Stomach (tissue), 9 donors: ENCODE results near the gene RAD21L1. TPM values are rescaled to one million over a fixed set of nuclear protein-coding genes. Genes with fewer than 3 reads are reported as not detected.

ENCODE experiments used
- DNase-seq, 2 donors: peaks; one replicate each; pipeline versions ENCODE4 v3.0.0 to v3.0.0-alpha.2; 2013 to 2019
- H3K27ac ChIP-seq, 5 donors: fragments of 200-600 bp in 4 of 5; sonication (generic) in 4 of 5; one replicate each; pipeline ENCODE4 v1.5.1; 2013 to 2019; ENCODE audit warnings: mild to moderate bottlenecking in 1 of 5, moderate library complexity in 1 of 5
- H3K27me3 ChIP-seq, 3 donors: fragments of 200-600 bp; sonication (generic); one replicate each; pipeline ENCODE4 v1.5.1; 2017 to 2019; ENCODE audit warnings: mixed run types in 1 of 3
- H3K36me3 ChIP-seq, 4 donors: fragments of 200-600 bp; sonication (generic); 1 replicate in 3 of 4; 2 replicates in 1 of 4; pipeline ENCODE4 v1.5.1; 2016 to 2019
- H3K4me1 ChIP-seq, 4 donors: fragments of 200-600 bp; sonication (generic); one replicate each; pipeline ENCODE4 v1.5.1; 2016 to 2019
- H3K4me3 ChIP-seq, 4 donors: fragments of 200-600 bp; sonication (generic) in 3 of 4; one replicate each; pipeline ENCODE4 v1.5.1; 2016 to 2019; ENCODE audit warnings: mild to moderate bottlenecking in 1 of 4
- H3K9me3 ChIP-seq, 4 donors: fragments of 200-600 bp; sonication (generic); one replicate each; pipeline ENCODE4 v1.5.1; 2016 to 2019
- CTCF ChIP-seq, 7 experiments: fragments of 450-650 bp in 4 of 7; fragments of 200-600 bp in 3 of 7; sonication (generic) in 3 of 7; IDR thresholded peaks; one replicate each; pipeline ENCODE4 v1.5.1; 2016 to 2019; ENCODE audit warnings: antibody characterized with exemption in 7 of 7, control low read depth in 2 of 7, mild to moderate bottlenecking in 1 of 7
- EP300 ChIP-seq: sonication (generic); formaldehyde crosslinking; IDR thresholded peaks from one replicate; pipeline ENCODE4 v1.6.1; 2017; ENCODE audit warnings: antibody characterized with exemption
- POLR2A ChIP-seq, 4 donors: fragments of 450-650 bp; IDR thresholded peaks; one replicate each; pipeline ENCODE4 v1.6.1; 2016; ENCODE audit warnings: antibody characterized with exemption in 4 of 4, control low read depth in 2 of 4, mild to moderate bottlenecking in 1 of 4, moderate library complexity in 1 of 4
- POLR2AphosphoS5 ChIP-seq, 3 donors: sonication (generic); formaldehyde crosslinking; IDR thresholded peaks; one replicate each; pipeline ENCODE4 v1.6.1; 2016; ENCODE audit warnings: antibody characterized with exemption in 3 of 3
- WGBS, 5 donors: extraction: QIAGEN DNeasy Blood & Tissue Kit in 3 of 5; methylation state at CpG; one replicate each; pipeline versions ENCODE4 v1.1.5 to v1.1.7; 2013 to 2018; 5-methylcytosine and 5-hydroxymethylcytosine counted together
- intact Hi-C: fragments of 100-400 bp; cut with DNase I; formaldehyde crosslinking; loops from one replicate; pipeline ENCODE4 v1.15.1; 2023; ENCODE audit warnings: low total_unique reads
- polyA plus RNA-seq, 3 donors: library from polyadenylated mRNA; stranded (reverse); fragments of 200-250 nt; gene quantifications; one replicate each; pipeline ENCODE4 v1.2.3, GENCODE V29; 2013
- total RNA-seq, 5 donors: library from RNA; depleted of rRNA; stranded (reverse); fragments of >200 nt; gene quantifications; one replicate each; pipeline versions ENCODE4 v1.1.0 to v1.2.3, GENCODE V29; 2014 to 2016
- donor health status: healthy with polysubstance abuse.
- donor health status: Bipolar disorder and iron deficiency.
- donor health status: healthy.

The RAD21L1 gene
- total and polyA plus RNA-seq, 8 donors: not detected

GRCh38 chr20:1269850-1270249 lies 44.0 kb downstream of the RAD21L1 start:
- peaks cover 0 to 10% (median 0%) of the 10 kb centered on the region in 3 donors for H3K27me3 ChIP-seq
- H3K4me1 ChIP-seq: peaks cover 16 to 40% (median 33%) of the 10 kb centered on the region in 4 donors
- no peak overlapping the region for H3K27ac ChIP-seq
- intact Hi-C loops: no loop called here
- 91 to 99% (median 97%) methylated on average over 3 of the region's 3 CpGs for WGBS, 5 donors
- no peaks in the 10 kb centered on the region for H3K9me3 ChIP-seq
- H3K36me3 ChIP-seq: peaks cover 0 to 7% (median 0%) of the 10 kb centered on the region in 4 donors
- TF ChIP-seq EP300: no peak
- no peak for TF ChIP-seq POLR2A (IDR thresholded peaks at IDR 0.05)
- no peak for TF ChIP-seq CTCF (IDR thresholded peaks at IDR 0.05)
- no peak for TF ChIP-seq POLR2AphosphoS5 (IDR thresholded peaks at IDR 0.05)
- H3K4me3 ChIP-seq: no peak overlapping the region
- no peak for DNase-seq

GRCh38 chr20:1272368-1273100 lies 46.7 kb downstream of the RAD21L1 start:
- H3K9me3 ChIP-seq: no peaks in the 10 kb centered on the region
- H3K4me1 ChIP-seq: peaks cover 0 to 17% (median 11%) of the 10 kb centered on the region in 4 donors
- no peak overlapping the region for H3K4me3 ChIP-seq
- no peaks in the 10 kb centered on the region for H3K27me3 ChIP-seq
- DNase-seq: peak in 1 of 2 donors; percentile 58
- intact Hi-C loops: no loop called here
- 25 to 47% (median 41%) methylated on average over 5 to 6 of the region's 6 CpGs for WGBS, 5 donors
- peak overlapping the region in 2 of 5 donors; percentile 19 to 36 for H3K27ac ChIP-seq
- TF ChIP-seq CTCF (IDR thresholded peaks at IDR 0.05) (no peak), POLR2AphosphoS5 (IDR thresholded peaks at IDR 0.05) (no peak), POLR2A (IDR thresholded peaks at IDR 0.05) (no peak)
- H3K36me3 ChIP-seq: peaks cover 0 to 7% (median 0%) of the 10 kb centered on the region in 4 donors

- peaks cover 0 to 7% (median 0%) of the 10 kb centered on the region in 4 donors for H3K36me3 ChIP-seq
- H3K27me3 ChIP-seq: no peaks in the 10 kb centered on the region
- H3K9me3 ChIP-seq: no peaks in the 10 kb centered on the region
- no peak for DNase-seq
- intact Hi-C loops: no loop called here
- peaks cover 0 to 10% (median 8%) of the 10 kb centered on the region in 4 donors for H3K4me1 ChIP-seq
- 77 to 82% (median 81%) methylated on average over 2 of the region's 2 CpGs for WGBS, 5 donors
- no peak overlapping the region for H3K4me3 ChIP-seq
- TF ChIP-seq POLR2AphosphoS5 (IDR thresholded peaks at IDR 0.05): no peak
- no peak for TF ChIP-seq CTCF (IDR thresholded peaks at IDR 0.05)
- no peak for TF ChIP-seq EP300
- TF ChIP-seq POLR2A (IDR thresholded peaks at IDR 0.05): no peak
- no peak overlapping the region for H3K27ac ChIP-seq
Measured at GRCh38 chr20:1273366-1273765, 47.5 kb downstream of the RAD21L1 start.

GRCh38 chr20:1274485-1275311 lies 48.9 kb downstream of the RAD21L1 start:
- H3K27ac ChIP-seq: no peak overlapping the region
- WGBS, 5 donors: 83 to 91% (median 85%) methylated on average over 12 to 14 of the region's 14 CpGs

More at GRCh38 chr20:1274485-1275311, 48.9 kb downstream of the RAD21L1 start:
- no peak overlapping the region for H3K4me3 ChIP-seq
- TF ChIP-seq CTCF (IDR thresholded peaks at IDR 0.05) (no peak), POLR2AphosphoS5 (IDR thresholded peaks at IDR 0.05) (no peak), POLR2A (IDR thresholded peaks at IDR 0.05) (no peak), EP300 (no peak)
- H3K4me1 ChIP-seq: peaks cover 0 to 10% (median 8%) of the 10 kb centered on the region in 4 donors
- peaks cover 0 to 7% (median 0%) of the 10 kb centered on the region in 4 donors for H3K36me3 ChIP-seq
- H3K27me3 ChIP-seq: no peaks in the 10 kb centered on the region
- DNase-seq: no peak
- intact Hi-C loops: no loop called here
- no peaks in the 10 kb centered on the region for H3K9me3 ChIP-seq
